ENCODE measurements around the gene DHRS4L2.
"Not testable (repeated sequence)": the region's sequence is repeated elsewhere in the genome, so short reads cannot be mapped to it uniquely, and the experiment has no call there.

DHRS4L2 gene

DNA sequence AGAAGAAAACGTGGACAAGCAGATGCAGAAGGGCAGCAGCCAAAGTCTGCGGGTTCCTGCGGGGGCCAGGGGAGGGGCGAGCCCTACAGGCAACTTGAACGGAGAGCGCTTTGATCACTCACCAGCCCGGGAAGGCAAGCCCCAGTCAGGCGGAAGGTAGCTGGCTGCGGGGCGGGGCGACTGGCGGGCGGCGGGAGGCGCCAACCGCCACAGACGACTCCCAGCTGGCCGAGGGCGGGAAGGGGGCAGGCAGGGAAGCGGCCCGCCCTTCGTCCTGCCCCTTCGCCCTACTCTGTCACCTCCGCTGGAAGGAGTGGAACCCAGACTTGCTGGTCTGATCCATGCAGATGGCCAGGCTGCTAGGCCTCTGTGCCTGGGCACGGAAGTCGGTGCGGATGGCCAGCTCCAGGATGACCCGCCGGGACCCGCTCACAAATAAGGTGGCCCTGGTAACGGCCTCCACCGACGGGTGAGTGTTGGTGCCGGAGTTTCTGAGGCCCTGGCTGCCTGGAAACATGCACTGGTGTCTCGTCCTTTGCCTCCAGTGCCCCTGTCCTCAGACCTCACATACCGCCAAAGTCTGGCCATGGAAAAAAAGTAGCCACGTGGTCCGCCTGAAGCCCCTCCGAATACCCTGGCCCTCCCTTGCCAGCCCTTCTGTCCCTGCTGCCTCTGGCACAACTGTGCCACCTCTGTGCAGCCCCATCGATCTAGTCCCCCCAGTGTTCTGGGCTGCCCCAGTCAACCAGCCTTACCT, at the start of gene DHRS4L2:
DHRS4L2 (plus strand) TSS at position 323 of the 757 bp plus-strand sequence; CDS start at position 342, 19 bp downstream.
- peak; percentile 27 to 51 for DNase-seq (ENCODE audit: low read depth in 2 of 2, low spot score in 1 of 2)

DNA sequence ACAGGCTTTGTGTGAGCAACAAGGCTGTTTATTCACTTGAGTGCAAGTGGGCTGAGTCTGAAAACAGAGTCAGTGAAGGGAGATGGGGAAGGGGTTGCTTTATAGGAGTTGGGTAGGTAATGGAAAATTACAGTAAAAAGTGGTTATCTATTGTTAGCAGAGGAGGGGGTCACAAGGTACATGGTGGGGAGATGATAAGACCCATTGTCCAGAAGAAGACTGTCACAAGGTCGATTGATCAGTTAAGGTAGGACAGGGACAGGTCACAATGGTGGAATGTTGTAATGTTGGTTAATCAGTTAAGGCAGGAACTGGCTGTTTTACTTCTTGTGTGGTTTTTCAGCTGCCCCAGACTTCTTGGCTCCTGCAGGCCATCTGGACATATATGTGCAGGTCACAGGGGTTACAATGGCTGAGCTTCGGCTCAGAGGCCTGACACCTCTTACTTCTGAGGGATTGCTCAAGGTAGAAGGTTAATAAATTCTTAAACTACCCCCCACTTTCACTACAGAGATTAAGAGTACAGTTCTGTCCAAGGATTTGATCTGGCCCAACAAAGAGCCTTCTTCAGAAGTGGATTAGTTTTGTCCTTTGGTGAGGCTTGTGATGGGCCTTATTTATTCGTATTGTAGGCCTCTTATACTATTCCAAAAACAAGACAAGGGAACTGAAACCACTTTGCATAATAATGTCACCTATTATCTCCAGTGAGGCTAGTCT, 49.0 kb upstream of the DHRS4L2 start:
- DNase-seq (ENCODE audit: low read depth in 2 of 2, low spot score in 1 of 2): no peak

DNA sequence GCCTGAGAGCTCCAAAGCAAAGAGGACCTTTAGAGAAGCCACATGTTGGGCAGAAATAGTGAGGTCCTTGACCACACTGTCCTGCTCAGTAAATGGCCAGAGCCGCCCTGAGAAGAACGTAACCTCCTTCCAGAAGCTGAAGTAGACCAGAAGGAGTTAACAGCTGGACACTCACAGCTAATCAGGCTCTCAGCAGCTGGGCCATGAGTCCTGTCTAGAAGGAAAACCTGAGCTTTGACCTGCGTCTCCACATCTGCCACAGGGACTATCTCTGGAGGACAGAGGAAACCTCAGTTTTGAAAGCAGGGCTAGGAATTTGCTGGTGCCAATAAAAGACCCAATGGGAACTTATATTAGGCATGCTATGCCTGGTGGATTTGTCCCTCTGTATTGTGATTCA, 47.5 kb upstream of the DHRS4L2 start:
- no peak for DNase-seq (ENCODE audit: low read depth in 2 of 2, low spot score in 1 of 2)

DNA sequence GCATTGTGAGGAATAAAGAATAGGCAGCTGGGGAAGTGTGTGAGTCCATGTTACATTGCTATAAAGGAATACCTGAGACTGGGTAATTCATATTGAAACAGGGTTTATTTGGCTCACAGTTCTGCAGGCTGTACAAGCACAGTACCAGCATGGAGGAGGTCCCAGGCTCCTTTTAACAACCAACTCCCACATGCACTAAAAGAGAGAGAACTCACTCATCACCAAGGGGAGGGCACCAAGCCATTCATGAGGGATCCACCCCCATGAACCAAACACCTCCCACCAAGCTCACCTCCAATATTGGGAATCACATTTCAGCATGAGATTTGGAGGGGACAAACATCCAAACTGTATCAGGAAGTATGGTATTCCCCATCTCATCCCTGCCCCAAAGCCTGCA, 47.1 kb upstream of the DHRS4L2 start:
- DNase-seq (ENCODE audit: low read depth in 2 of 2, low spot score in 1 of 2): no peak

DNA sequence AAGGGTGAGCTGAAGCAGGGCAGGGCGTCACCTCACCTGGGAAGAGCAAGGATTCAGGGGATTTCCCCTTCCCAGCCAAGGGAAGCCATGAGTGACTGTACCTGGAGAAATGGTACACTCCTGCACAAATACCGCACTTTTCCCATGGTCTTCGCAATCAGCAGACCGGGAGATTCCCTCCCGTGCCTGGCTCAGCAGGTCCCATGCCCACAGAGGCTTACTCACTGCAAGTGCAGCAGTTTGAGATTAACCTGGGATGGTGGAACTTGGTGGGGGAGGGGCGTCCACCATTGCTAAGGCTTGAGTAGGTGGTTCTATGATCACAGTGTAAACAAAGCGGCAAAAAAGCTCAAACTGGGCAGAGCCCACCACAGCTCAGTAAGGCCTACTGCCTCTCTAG, 46.1 kb upstream of the DHRS4L2 start:
- no peak for DNase-seq (ENCODE audit: low read depth in 2 of 2, low spot score in 1 of 2)

DNA sequence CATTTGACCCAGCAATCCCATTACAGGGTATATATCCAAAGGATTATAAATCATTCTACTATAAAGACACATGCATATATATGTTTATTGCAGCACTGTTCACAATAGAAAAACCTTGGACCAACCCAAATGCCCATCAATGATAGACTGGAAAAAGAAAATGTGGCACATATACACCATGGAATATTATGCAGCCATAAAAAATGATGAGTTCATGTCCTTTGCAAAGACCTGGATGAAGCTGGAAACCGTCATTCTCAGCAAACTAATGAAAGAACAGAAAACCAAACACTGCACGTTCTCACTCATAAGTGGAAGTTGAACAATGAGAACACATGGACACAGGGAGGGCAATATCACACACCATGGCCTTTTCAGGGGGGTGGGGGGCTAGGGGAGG, 39.7 kb upstream of the DHRS4L2 start:
- DNase-seq (ENCODE audit: low read depth in 2 of 2, low spot score in 1 of 2): not testable (repeated sequence)

DNA sequence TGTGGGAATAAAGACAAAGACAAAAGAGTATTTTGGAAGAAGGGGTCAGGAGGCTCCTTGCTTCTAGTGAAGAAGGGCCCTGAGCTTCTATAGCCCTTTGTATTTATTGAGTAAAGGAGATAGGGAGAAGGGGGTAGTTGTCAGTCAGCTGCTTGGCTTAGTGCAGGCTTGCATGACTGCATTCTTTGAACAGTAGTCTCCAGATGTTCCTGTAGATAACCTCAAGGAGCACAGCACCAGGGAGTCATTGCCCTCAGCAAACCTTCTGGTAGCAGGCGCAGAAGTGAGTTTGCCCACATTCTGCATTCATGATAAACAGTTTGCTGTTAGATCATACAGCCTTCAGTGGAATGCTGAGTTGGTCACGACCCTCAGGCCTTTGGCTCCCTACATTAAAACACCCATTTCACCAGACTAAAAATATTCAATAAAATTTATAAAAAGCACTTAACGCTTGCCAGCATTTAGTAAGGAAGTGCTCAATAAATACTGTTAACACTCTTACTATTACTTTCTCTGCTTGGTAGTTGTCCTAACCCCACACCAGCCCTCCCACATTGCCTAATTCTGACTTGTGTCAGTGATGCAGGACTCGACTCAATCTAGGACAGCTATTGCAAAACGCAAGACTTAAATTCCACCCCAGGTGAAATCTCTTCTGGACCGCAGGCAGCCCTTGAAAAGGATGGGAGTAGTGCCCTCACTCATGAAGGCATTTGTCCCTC, 38.2 kb upstream of the DHRS4L2 start:
- no peak for DNase-seq (ENCODE audit: low read depth in 2 of 2, low spot score in 1 of 2)

DNA sequence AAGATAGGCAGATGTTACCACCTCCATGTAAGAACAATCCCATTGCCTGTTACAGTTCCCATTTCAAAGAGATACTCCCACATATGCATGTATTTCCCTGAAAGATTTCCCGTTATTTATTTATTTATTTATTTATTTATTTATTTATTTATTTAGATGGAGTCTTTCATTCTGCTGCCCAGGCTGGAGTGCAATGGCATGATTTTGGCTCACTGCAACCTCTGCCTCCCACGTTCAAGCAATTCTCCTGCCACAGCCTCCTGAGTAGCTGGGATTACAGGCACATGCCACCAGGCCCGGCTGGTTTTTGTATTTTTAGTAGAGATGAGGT, 37.6 kb upstream of the DHRS4L2 start:
- not testable (repeated sequence) for DNase-seq (ENCODE audit: low read depth in 2 of 2, low spot score in 1 of 2)

DNA sequence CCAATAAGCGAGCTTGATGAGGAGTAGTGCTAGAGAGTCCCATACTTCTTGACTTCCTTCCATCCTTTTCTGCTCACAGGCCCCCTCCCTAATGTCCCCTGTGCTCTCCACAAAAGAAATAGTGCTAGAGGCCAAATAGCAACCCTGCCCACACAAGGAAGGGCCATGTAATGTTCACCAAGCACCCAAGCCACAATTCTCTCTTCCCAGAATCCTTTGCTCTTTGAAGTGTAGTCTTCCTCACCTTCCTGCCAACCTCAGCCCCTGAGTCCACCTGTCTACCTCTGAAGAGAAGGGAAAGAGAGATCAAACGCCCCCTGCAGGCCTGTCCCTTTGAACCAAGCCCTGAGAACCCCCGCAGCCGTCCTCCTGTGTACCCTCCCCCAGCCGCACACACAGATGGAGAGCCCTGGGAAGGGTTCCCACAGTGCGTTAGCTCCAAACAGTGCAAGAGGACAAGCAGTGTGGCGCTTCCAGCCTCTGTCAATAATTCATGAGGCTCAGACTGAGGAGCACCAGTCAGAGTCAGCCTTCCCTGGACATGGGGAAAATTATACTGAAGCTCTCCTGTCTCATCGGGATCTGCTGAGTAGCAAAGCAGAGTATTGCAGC, 37.0 kb upstream of the DHRS4L2 start:
- DNase-seq (ENCODE audit: low read depth in 2 of 2, low spot score in 1 of 2): no peak

DNA sequence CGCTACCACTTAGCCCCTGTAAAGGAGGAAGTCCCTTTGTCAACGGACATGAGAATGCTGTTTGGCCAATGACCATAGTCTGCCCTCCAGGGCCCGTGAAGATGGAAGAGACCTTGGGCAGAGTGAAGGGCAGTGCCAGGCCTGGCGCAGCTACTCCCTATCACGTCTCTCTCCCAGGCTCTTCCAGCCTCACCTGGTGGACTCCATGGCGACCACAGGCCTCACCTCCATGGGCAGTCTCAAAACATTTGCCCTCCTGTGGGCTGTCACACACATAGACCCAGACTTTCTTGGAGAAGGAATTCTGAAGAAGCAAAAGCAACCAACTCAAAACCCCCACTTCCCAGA, 35.6 kb upstream of the DHRS4L2 start:
- DNase-seq (ENCODE audit: low read depth in 2 of 2, low spot score in 1 of 2): not testable (repeated sequence)

DNA sequence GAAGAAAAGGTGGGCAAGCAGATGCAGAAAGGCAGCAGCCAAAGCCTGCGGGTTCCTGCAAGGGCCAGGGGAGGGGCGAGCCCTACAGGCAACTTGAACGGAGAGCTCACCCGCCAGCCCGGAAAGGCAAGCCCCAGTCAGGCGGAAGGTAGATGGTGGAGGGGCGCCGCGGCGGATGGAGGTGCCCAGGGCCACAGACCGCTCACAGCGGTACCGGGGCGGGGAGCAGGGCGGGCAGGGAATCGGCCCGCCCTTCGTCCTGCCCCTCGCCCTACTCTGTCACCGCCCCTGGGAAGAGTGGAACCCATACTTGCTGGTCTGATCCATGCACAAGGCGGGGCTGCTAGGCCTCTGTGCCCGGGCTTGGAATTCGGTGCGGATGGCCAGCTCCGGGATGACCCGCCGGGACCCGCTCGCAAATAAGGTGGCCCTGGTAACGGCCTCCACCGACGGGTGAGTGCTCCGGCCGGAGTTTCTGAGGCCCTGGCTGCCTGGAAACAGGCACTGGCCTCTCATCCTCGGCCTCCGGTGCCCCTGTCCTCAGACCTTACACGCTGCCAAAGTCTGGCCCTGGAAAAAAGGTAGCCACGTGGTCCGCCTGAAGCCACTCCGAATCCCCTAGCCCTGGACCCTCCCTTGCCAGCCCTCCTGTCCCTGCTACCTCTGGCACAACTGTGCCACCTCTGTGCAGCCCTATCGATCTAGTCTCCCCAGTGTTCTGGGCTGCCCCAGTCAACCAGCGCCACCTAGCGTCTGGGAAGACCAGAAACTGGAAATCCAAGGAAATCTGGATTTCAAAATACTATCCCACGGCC, 35.1 kb upstream of the DHRS4L2 start, which contains the start of gene DHRS4:
DHRS4 (plus strand) TSS at position 307 of the 815 bp plus-strand sequence; CDS start at position 326, 19 bp downstream.
- peak; percentile 49 to 53 for DNase-seq (ENCODE audit: low read depth in 2 of 2, low spot score in 1 of 2)

DNA sequence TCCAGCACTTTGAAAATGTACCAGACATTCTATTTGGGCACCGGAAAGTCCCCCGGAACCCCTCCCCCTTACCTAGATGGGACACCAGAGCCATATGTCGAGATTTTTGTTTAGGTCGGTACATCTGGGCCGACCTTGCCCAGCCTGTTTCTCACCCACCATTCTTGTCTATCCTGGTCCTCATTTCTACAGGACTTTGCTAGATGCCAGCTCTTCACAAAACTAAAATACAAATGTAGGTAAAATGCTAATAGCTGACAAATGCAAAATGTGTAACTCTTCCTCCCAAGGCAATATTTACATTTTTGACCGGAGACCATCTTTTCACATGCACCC, 34.5 kb upstream of the DHRS4L2 start:
- not testable (repeated sequence) for DNase-seq (ENCODE audit: low read depth in 2 of 2, low spot score in 1 of 2)

DNA sequence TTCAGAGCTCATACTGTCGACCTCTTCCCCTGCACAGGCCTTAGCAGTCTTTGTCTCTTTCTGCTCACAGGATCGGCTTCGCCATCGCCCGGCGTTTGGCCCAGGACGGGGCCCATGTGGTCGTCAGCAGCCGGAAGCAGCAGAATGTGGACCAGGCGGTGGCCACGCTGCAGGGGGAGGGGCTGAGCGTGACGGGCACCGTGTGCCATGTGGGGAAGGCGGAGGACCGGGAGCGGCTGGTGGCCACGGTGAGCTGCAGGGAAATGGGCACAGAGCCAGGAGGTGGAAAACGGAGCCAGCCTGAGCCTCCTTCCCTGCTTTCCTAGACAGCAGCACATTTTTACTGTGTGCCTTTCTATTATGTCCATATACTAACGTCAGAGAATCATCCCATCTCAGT, 33.8 kb upstream of the DHRS4L2 start:
- not testable (repeated sequence) for DNase-seq (ENCODE audit: low read depth in 2 of 2, low spot score in 1 of 2)

DNA sequence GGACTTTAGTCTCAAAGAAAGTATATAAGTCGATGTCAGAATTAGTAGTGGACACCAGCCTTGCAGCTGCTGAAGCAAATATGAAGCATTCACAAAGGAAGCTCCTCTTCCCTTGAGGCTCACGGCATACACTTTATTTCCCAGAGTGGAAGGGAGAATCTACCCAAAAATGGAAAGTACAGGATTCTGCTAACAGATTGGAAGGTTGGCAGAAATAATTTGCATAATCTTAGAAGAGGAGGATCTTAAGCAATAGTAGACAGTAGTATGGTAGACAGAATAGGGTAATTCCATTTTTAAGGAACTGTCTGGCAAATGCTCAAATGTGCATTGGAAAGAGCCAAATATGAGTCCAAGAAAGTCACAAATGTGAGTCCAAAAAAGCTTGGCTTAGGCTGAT, 32.9 kb upstream of the DHRS4L2 start:
- DNase-seq (ENCODE audit: low read depth in 2 of 2, low spot score in 1 of 2): not testable (repeated sequence)

DNA sequence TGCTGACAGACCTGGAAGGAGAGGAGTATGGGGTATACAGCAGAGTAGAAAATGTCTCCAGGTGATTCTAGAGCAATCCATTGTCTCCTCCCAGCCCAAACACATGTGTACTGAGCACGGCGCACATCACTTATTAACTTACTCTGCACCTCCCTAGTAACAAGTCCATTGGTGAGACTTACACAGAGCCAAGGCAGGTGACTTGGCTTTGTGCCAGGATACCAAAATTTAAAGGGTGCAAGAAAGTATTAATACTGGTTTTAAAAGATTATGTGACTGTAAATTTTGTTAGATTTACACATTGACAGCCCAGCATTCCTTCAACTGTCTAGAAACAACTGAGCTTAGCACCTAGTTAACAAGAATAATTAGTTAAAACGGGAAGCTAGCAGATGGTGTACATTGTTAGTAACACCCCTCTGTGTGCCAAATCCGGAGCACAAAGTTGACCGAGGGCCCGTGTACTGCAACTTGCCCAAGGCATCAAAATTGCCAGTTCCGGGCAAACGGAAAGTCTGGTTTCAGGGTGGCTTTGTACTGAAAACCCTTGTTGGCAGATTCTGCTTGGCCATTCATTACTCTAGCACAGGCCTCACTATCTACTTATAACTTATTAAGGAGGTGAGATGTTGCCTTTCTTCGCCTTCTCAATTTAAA, 30.7 kb upstream of the DHRS4L2 start:
- not testable (repeated sequence) for DNase-seq (ENCODE audit: low read depth in 2 of 2, low spot score in 1 of 2)

DNA sequence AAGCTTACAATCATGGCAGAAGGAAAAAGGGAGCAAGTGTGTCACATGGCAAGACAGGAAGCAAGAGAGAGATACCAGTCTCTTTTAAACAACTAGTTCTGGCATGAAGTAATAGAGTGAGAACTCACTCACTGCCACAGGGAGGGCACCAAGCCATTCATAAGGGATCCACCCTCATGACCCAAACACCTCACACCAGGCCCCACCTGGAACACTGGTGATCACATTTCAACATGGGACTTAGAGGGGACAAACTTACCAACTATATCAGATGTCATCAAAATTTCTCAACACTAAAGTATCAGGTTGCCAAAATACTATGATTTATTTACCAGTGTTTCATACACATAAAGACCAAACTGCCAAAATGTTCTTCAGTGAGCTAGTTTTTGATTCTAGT, 27.8 kb upstream of the DHRS4L2 start:
- not testable (repeated sequence) for DNase-seq (ENCODE audit: low read depth in 2 of 2, low spot score in 1 of 2)

DNA sequence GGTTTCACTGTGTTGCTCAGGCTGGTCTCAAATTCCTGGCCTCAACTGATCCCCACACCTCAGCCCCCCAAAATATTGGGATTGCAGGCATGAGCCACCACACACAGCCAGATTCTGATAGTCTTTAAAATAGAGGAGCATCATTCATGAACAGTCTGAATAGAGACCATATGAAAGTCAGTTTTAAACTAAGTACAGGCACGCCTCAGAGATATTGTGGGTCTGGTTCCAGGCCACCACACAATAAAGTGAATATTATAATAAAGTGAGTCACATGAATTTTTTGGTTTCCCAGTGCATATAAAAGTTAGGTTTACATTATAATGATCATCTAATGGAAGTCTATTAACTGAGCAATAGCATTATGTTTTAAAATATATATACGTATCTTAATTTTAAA, 27.0 kb upstream of the DHRS4L2 start:
- not testable (repeated sequence) for DNase-seq (ENCODE audit: low read depth in 2 of 2, low spot score in 1 of 2)

DNA sequence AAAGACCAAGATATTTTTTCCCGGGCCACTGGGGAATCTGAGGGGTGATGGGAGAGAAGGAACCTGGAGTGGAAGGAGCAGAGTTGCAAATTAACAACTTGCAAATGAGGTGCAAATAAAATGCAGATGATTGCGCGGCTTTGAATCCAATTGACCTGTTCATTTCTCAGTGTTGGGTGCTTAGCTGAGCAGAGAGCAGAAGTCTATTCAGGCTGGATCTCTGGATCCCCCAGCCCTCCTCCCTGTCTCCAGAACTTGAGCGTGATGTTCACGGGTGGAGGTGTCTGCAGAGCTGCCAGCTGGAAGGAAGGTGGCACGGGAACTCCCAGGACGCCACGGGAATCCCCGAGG, 19.6 kb upstream of the DHRS4L2 start:
- DNase-seq (ENCODE audit: low read depth in 2 of 2, low spot score in 1 of 2): not testable (repeated sequence)

DNA sequence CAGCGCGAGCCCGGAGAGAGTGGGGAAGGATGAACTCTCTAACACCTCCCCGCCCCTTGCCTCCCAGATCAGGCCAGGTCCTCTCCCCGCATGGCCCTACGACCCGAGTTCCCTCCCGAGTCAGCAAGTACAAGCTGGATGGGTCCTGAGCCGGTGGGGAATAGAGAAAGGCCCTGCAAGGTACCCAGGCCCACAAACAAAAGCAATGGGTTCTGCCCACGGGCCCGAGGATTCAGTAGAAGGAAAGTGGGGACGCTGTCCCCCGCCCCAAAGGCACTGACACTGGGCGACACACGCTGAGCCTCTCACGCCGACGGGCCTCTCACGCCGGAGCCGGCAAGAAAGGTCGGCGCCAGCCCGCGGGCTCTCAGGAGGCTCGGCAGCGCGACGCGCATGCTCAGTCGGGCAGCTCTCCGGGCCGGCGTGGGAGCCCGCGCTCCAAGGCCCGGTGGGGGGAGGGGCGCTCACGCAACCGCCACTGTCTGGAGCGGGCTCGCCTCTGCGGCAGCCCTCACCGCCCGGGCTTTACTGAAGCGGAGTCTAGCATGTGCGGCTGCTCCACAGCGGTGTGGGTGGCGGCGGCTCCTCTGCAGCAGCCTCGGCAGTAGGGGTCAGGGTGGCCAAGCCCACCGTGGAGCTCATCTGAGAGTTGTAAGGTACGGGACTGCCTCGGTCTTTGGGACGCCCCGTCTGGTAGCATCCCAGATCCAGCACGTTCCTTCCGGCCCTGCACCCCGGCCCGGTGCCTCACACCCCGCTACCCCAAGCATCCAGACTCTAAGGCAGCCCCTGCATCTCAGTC, 19.0 kb upstream of the DHRS4L2 start:
- peak in 1 of 2 donors; percentile 18 for DNase-seq (ENCODE audit: low read depth in 2 of 2, low spot score in 1 of 2)

DNA sequence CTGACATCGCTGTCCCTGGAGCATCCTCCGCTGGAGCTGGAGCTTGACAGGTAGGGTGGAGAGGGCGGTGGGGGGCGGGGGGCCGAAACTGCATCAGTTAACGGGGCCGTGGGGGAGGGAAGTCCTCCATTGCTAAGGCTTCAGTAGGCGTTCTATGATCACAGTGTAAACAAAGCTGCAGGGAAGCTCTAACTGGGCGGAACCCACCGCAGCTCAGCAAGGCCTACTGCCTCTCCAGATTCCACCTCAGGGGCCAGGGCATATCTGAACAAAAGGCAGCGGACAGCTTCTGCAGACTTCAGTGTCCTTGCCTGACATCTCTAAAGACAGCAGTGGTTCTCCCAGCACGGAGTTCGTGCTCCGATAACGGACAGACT, 18.5 kb upstream of the DHRS4L2 start:
- DNase-seq (ENCODE audit: low read depth in 2 of 2, low spot score in 1 of 2): not testable (repeated sequence)
